Ovary (tissue), 9 donors: Measurements from ENCODE around the gene PSMB1. TPM values are rescaled to one million over a fixed set of nuclear protein-coding genes. Genes with fewer than 3 reads are reported as not detected.
"Not testable (repeated sequence)": the region's sequence is repeated elsewhere in the genome, so short reads cannot be mapped to it uniquely, and the experiment has no call there.

Experiments used
- DNase-seq, 5 donors: peaks; one replicate each; pipeline ENCODE4 v3.0.0-alpha.2; 2019 to 2020
- H3K27ac ChIP-seq, 2 donors: fragments of 200-600 bp; one replicate each; pipeline versions ENCODE4 v1.5.1 to v1.8.0; 2019 to 2022
- H3K27me3 ChIP-seq: fragments of 200-600 bp; one replicate; pipeline ENCODE4 v1.8.0; 2022
- H3K36me3 ChIP-seq: fragments of 200-600 bp; sonication (generic); one replicate; pipeline ENCODE4 v1.5.1; 2019
- H3K4me1 ChIP-seq: one replicate; pipeline ENCODE4 v1.8.1; 2013; ENCODE audit warnings: mild to moderate bottlenecking, moderate library complexity; ENCODE audit not compliant: insufficient read depth
- H3K4me3 ChIP-seq: fragments of 200-600 bp; sonication (generic); one replicate; pipeline ENCODE4 v1.5.1; 2017
- H3K9me3 ChIP-seq, 2 donors: fragments of 200-600 bp in 1 of 2; sonication (generic) in 1 of 2; one replicate each; pipeline versions ENCODE4 v1.5.1 to v1.8.1; 2013 to 2019; ENCODE audit warnings: mild to moderate bottlenecking in 1 of 2, moderate library complexity in 1 of 2
- CTCF ChIP-seq, 3 donors: fragments of 450-650 bp in 2 of 3; fragments of 200-600 bp in 1 of 3; IDR thresholded peaks; one replicate each; pipeline versions ENCODE4 v1.5.1 to v1.8.0; 2016 to 2022; ENCODE audit warnings: antibody characterized with exemption in 3 of 3, mild to moderate bottlenecking in 1 of 3
- EP300 ChIP-seq: sonication (generic); formaldehyde crosslinking; IDR thresholded peaks from one replicate; pipeline ENCODE4 v1.6.1; 2017; ENCODE audit warnings: antibody characterized with exemption
- POLR2A ChIP-seq: fragments of 450-650 bp; IDR thresholded peaks from one replicate; pipeline ENCODE4 v1.6.1; 2017; ENCODE audit warnings: antibody characterized with exemption, mild to moderate bottlenecking, moderate library complexity
- WGBS, 3 donors: extraction: QIAGEN DNeasy Blood & Tissue Kit in 1 of 3; methylation state at CpG; one replicate each; pipeline versions ENCODE4 v1.1.5 to v1.1.7; 2013 to 2017; 5-methylcytosine and 5-hydroxymethylcytosine counted together
- intact Hi-C, 4 donors: fragments of 100-400 bp; cut with DNase I; formaldehyde crosslinking; loops; one replicate each; pipeline versions ENCODE4 v1.11.0 to v1.15.1; 2022 to 2023
- polyA plus RNA-seq, 2 donors: library from polyadenylated mRNA; stranded (reverse); fragments of 200-250 nt in 1 of 2; fragments of 350-450 nt in 1 of 2; fragmentation: Illumina TruSeq in 1 of 2; extraction: RNeasy Lipid Tissue Mini Kit (QIAGEN cat#74804) in 1 of 2; gene quantifications; one replicate each; pipeline ENCODE4 v1.2.3, GENCODE V29; 2013 to 2014
- total RNA-seq, 7 donors: library from RNA; depleted of rRNA in 2 of 7; stranded (reverse); fragments of >200 nt in 2 of 7; fragmentation: NEBNext Ultra II Directional in 3 of 7; extraction: Animal tissue kit (Norgen Biotek cat#: 25700) in 3 of 7; gene quantifications; one replicate each; pipeline versions ENCODE4 v1.1.0 to v1.2.4, GENCODE V29; 2016 to 2023
- donor health status: DM: no; HTN: no; CAD: no; lungs with moderate emphysema.
- donor health status: DM: no; HTN: no; CAD: no.
- donor health status: Bipolar disorder and iron deficiency.
- donor health status: DM: yes; HTN: yes; CAD: no.
- donor health status: DM: no; HTN: no; CAD: no.
- donor health status: DM: yes; HTN: yes; CAD: no.

PSMB1 gene
- total and polyA plus RNA-seq, 9 donors = 110 to 211 (median 127) TPM

- Histone ChIP-seq H3K27me3 (no peaks in the 10 kb centered on the region), H3K4me3 (no peak overlapping the region), H3K9me3 (no peaks in the 10 kb centered on the region), H3K36me3 (no peaks in the 10 kb centered on the region), H3K27ac (no peak overlapping the region), H3K4me1 (no peaks in the 10 kb centered on the region)
- TF ChIP-seq POLR2A = no peak
- TF ChIP-seq EP300 = no peak
- TF ChIP-seq CTCF (IDR thresholded peaks at IDR 0.05) = no peak
- WGBS, 3 donors = 60 to 70% (median 62%) methylated on average over 2 of the region's 2 CpGs
- intact Hi-C loops = no loop called here
- no peak for DNase-seq
Measured at GRCh38 chr6:170533792-170534191, 19.3 kb downstream of the PSMB1 start.

GRCh38 chr6:170532867-170533488, 20.1 kb downstream of the PSMB1 start:
- H3K27ac ChIP-seq = no peak overlapping the region
- H3K9me3 ChIP-seq = no peaks in the 10 kb centered on the region
- H3K4me1 ChIP-seq = no peaks in the 10 kb centered on the region
- H3K4me3 ChIP-seq = no peak overlapping the region
- intact Hi-C loops = no loop called here
- H3K27me3 ChIP-seq = no peaks in the 10 kb centered on the region
- TF ChIP-seq CTCF (IDR thresholded peaks at IDR 0.05) (no peak), EP300 (no peak), POLR2A (no peak)
- DNase-seq = no peak
- H3K36me3 ChIP-seq = no peaks in the 10 kb centered on the region
- WGBS, 3 donors = 78 to 79% (median 78%) methylated on average over 7 of the region's 7 CpGs

GRCh38 chr6:170529839-170530469, 23.2 kb downstream of the PSMB1 start:
- peak; percentile 69 to 86 (median 80) for DNase-seq
- whole genome bisulfite sequencing, 3 donors = 15 to 31% (median 26%) methylated on average over 5 of the region's 5 CpGs

GRCh38 chr6:170527995-170528394, 25.1 kb downstream of the PSMB1 start:
- not testable (repeated sequence) for H3K36me3 ChIP-seq, DNase-seq, H3K27me3 ChIP-seq, H3K9me3 ChIP-seq, H3K4me3 ChIP-seq, H3K27ac ChIP-seq, H3K4me1 ChIP-seq
- 93 to 96% (median 93%) methylated on average over 5 of the region's 5 CpGs for WGBS, 3 donors
- intact Hi-C loops = loop anchor here in 2 of 4 donors (5.0 to 10.0 kb wide), 3 partner anchors 693 to 736 kb away; no protein-coding TSS in a partner anchor

More at GRCh38 chr6:170529839-170530469, 23.2 kb downstream of the PSMB1 start:
- intact Hi-C loops = loop anchor here in 2 of 4 donors (5.0 to 10.0 kb wide), 3 partner anchors 695 to 738 kb away; no protein-coding TSS in a partner anchor
- H3K36me3 ChIP-seq = no peaks in the 10 kb centered on the region
- TF ChIP-seq CTCF (IDR thresholded peaks at IDR 0.05) = peak; percentile 71 to 93 (median 78)
- no peak for TF ChIP-seq POLR2A
- TF ChIP-seq EP300 = no peak
- no peaks in the 10 kb centered on the region for H3K4me1 ChIP-seq
- no peak overlapping the region for H3K4me3 ChIP-seq
- H3K27ac ChIP-seq = no peak overlapping the region
- H3K27me3 ChIP-seq = no peaks in the 10 kb centered on the region
- H3K9me3 ChIP-seq = no peaks in the 10 kb centered on the region

GRCh38 chr6:170525795-170526194, 27.3 kb downstream of the PSMB1 start:
- TF ChIP-seq POLR2A = no peak
- TF ChIP-seq EP300 = no peak
- TF ChIP-seq CTCF (IDR thresholded peaks at IDR 0.05) = no peak
- DNase-seq = no peak
- no peak overlapping the region for H3K4me3 ChIP-seq
- 49 to 52% (median 51%) methylated on average over 7 of the region's 7 CpGs for WGBS, 3 donors
- no peaks in the 10 kb centered on the region for H3K36me3 ChIP-seq
- no peaks in the 10 kb centered on the region for H3K9me3 ChIP-seq
- no peaks in the 10 kb centered on the region for H3K27me3 ChIP-seq
- no peaks in the 10 kb centered on the region for H3K4me1 ChIP-seq
- intact Hi-C loops = loop anchor here in 2 of 4 donors (5.0 to 10.0 kb wide), 3 partner anchors 691 to 733 kb away; no protein-coding TSS in a partner anchor
- no peak overlapping the region for H3K27ac ChIP-seq
